HEK293 (cell line): ENCODE data around the gene AFF3.

Experiments used
- CTCF ChIA-PET: fragments of 350-600 bp; formaldehyde crosslinking; extraction: SDS; loops from one replicate; lab custom pipeline; 2021; ENCODE audit warnings: antibody characterized with exemption; lab: Yijun Ruan, JAX
- POLR2A ChIA-PET: fragments of 300-600 bp; formaldehyde crosslinking; extraction: SDS; loops from one replicate; lab custom pipeline; 2020; ENCODE audit warnings: antibody characterized with exemption, inconsistent platforms; lab: Yijun Ruan, JAX
- H3K27ac ChIP-seq: fragments of 200-500 bp; sonication (Bioruptor generic); 2 replicates; pipeline ENCODE4 v1.5.1; 2014; ENCODE audit warnings: low read depth, low read length, control low read depth, inconsistent platforms; ENCODE audit errors: extremely low read depth
- H3K36me3 ChIP-seq, 2 experiments: fragments of 200-500 bp in 1 of 2; sonication (Bioruptor generic) in 1 of 2; 1 replicate in 1 of 2; 2 replicates in 1 of 2; pipeline ENCODE4 v1.5.1; 2014 to 2017; ENCODE audit warnings: inconsistent platforms in 2 of 2, low read length in 2 of 2; ENCODE audit not compliant: control insufficient read depth in 2 of 2, insufficient read depth in 1 of 2
- H3K4me1 ChIP-seq: fragments of 200-500 bp; sonication (Bioruptor generic); 2 replicates; pipeline ENCODE4 v1.5.1; 2014; ENCODE audit warnings: mild to moderate bottlenecking, low read length, inconsistent platforms; ENCODE audit not compliant: control insufficient read depth, insufficient read depth
- H3K4me3 ChIP-seq: 2 replicates; pipeline ENCODE4 v1.5.1; 2011; ENCODE audit warnings: low read depth, mild to moderate bottlenecking, control low read depth, low read length, moderate library complexity
- H3K9me3 ChIP-seq: fragments of 200-500 bp; sonication (Bioruptor generic); 2 replicates; pipeline ENCODE4 v1.5.1; 2014; ENCODE audit warnings: low read depth, low read length, inconsistent platforms; ENCODE audit not compliant: control insufficient read depth, insufficient read depth
- IKZF3 ChIP-seq: fragments of 450-650 bp; IDR thresholded peaks from 2 replicates; pipeline ENCODE4 v1.5.0; 2018; ENCODE audit warnings: missing biosample characterization, mild to moderate bottlenecking, missing genetic modification characterization, moderate library complexity
- KLF1 ChIP-seq: fragments of 450-650 bp; formaldehyde crosslinking; IDR thresholded peaks from 2 replicates; pipeline ENCODE4 v1.5.1; 2016; ENCODE audit warnings: missing biosample characterization, missing genetic modification characterization
- KLF17 ChIP-seq: fragments of 450-650 bp; formaldehyde crosslinking; IDR thresholded peaks from 2 replicates; pipeline ENCODE4 v1.5.1; 2016; ENCODE audit warnings: missing biosample characterization, missing genetic modification characterization
- SCRT1 ChIP-seq: fragments of 450-650 bp; formaldehyde crosslinking; IDR thresholded peaks from 2 replicates; pipeline ENCODE4 v1.5.1; 2016; ENCODE audit warnings: missing biosample characterization, missing genetic modification characterization, borderline replicate concordance
- ZBTB20 ChIP-seq: fragments of 450-650 bp; formaldehyde crosslinking; IDR thresholded peaks from 2 replicates; pipeline ENCODE4 v1.5.1; 2016; ENCODE audit warnings: missing biosample characterization, missing genetic modification characterization
- ZBTB21 ChIP-seq: fragments of 450-650 bp; formaldehyde crosslinking; IDR thresholded peaks from 2 replicates; pipeline ENCODE4 v1.5.1; 2017; ENCODE audit warnings: missing biosample characterization, missing genetic modification characterization
- ZBTB7A ChIP-seq: fragments of 450-650 bp; formaldehyde crosslinking; IDR thresholded peaks from 2 replicates; pipeline ENCODE4 v1.5.1; 2016; ENCODE audit warnings: low read depth, missing biosample characterization, missing genetic modification characterization
- ZFHX2 ChIP-seq: fragments of 450-650 bp; formaldehyde crosslinking; conservative IDR thresholded peaks from 2 replicates; pipeline ENCODE4 v1.5.1; 2016; ENCODE audit warnings: missing biosample characterization, missing genetic modification characterization
- ZFP69B ChIP-seq: fragments of 450-650 bp; formaldehyde crosslinking; IDR thresholded peaks from 2 replicates; pipeline ENCODE4 v1.5.1; 2016; ENCODE audit warnings: missing biosample characterization, missing genetic modification characterization
- ZNF10 ChIP-seq: fragments of 450-650 bp; formaldehyde crosslinking; IDR thresholded peaks from 2 replicates; pipeline ENCODE4 v1.5.1; 2017; ENCODE audit warnings: missing biosample characterization, missing genetic modification characterization
- ZNF114 ChIP-seq: fragments of 450-650 bp; formaldehyde crosslinking; IDR thresholded peaks from 2 replicates; pipeline ENCODE4 v1.5.0; 2017; ENCODE audit warnings: missing biosample characterization, missing genetic modification characterization
- ZNF274 ChIP-seq, 2 experiments: fragments of 200-500 bp in 1 of 2; fragments of 450-650 bp in 1 of 2; sonication (Bioruptor generic) in 1 of 2; formaldehyde crosslinking in 1 of 2; IDR thresholded peaks; 2 replicates each; pipeline versions ENCODE4 v1.5.1 to v1.6.1; 2014 to 2016; ENCODE audit warnings: borderline replicate concordance in 1 of 2, inconsistent platforms in 1 of 2, low read length in 1 of 2, missing biosample characterization in 1 of 2, missing genetic modification characterization in 1 of 2
- ZNF391 ChIP-seq: fragments of 450-650 bp; formaldehyde crosslinking; IDR thresholded peaks from 2 replicates; pipeline ENCODE4 v1.5.1; 2016; ENCODE audit warnings: low read depth, missing biosample characterization, missing genetic modification characterization, borderline replicate concordance
- ZNF544 ChIP-seq: fragments of 450-650 bp; formaldehyde crosslinking; IDR thresholded peaks from 2 replicates; pipeline ENCODE4 v1.5.0; 2017; ENCODE audit warnings: missing biosample characterization, missing genetic modification characterization
- ZNF549 ChIP-seq: fragments of 450-650 bp; IDR thresholded peaks from 2 replicates; pipeline ENCODE4 v1.5.1; 2018; ENCODE audit warnings: missing biosample characterization, missing genetic modification characterization, mild to moderate bottlenecking, inconsistent platforms, moderate library complexity
- ZNF701 ChIP-seq: fragments of 450-650 bp; formaldehyde crosslinking; IDR thresholded peaks from 2 replicates; pipeline ENCODE4 v1.5.1; 2016; ENCODE audit warnings: missing biosample characterization, missing genetic modification characterization
- ZNF704 ChIP-seq: fragments of 450-650 bp; formaldehyde crosslinking; IDR thresholded peaks from 2 replicates; pipeline ENCODE4 v1.5.1; 2016; ENCODE audit warnings: missing biosample characterization, missing genetic modification characterization
- ZNF830 ChIP-seq: fragments of 450-650 bp; IDR thresholded peaks from 2 replicates; pipeline ENCODE4 v1.5.0; 2018; ENCODE audit warnings: missing biosample characterization, missing genetic modification characterization, low read depth, mild to moderate bottlenecking, moderate library complexity

Gene AFF3

GRCh38 chr2:99821572-99821971 lies 320.8 kb downstream of the AFF3 start:
- H3K4me3 ChIP-seq = no peak overlapping the region
- CTCF ChIA-PET = interaction anchor here (0.7 kb wide), 1 partner anchor 86 kb away, joined by 3 read pairs; no protein-coding TSS in a partner anchor
- TF ChIP-seq KLF1 (tag by site-specific recombination) = no peak
- TF ChIP-seq ZNF10 (tag by site-specific recombination) = no peak
- TF ChIP-seq ZNF114 = no peak
- TF ChIP-seq KLF17 (tag by site-specific recombination) = no peak
- TF ChIP-seq, all 188 proteins: peak for 0
- Histone ChIP-seq H3K36me3 (no peaks in the 10 kb centered on the region), H3K9me3 (no peaks in the 10 kb centered on the region), H3K4me1 (no peaks in the 10 kb centered on the region), H3K27ac (no peak overlapping the region)
- POLR2A ChIA-PET = no interaction called here

GRCh38 chr2:99821039-99821438 lies 321.4 kb downstream of the AFF3 start:
- TF ChIP-seq ZNF704 (tag by site-specific recombination) (no peak), ZNF701 (tag by site-specific recombination) (no peak), IKZF3 (tag by site-specific recombination) (no peak), ZNF544 (tag by site-specific recombination) (no peak), ZFP69B (tag by site-specific recombination) (no peak), ZNF549 (tag by site-specific recombination) (no peak), ZNF830 (no peak), ZFHX2 (tag by site-specific recombination) (no peak), ZBTB7A (tag by site-specific recombination) (no peak), ZNF391 (no peak), ZBTB20 (no peak)
- Histone ChIP-seq H3K9me3 (no peaks in the 10 kb centered on the region), H3K36me3 (no peaks in the 10 kb centered on the region), H3K4me3 (no peak overlapping the region), H3K27ac (no peak overlapping the region), H3K4me1 (no peaks in the 10 kb centered on the region)
- ChIA-PET CTCF (interaction anchor here (0.6 to 1.2 kb wide), 4 partner anchors 85 to 670 kb away, joined by 3 read pairs; no protein-coding TSS in a partner anchor), POLR2A (no interaction called here)

- H3K36me3 ChIP-seq = no peaks in the 10 kb centered on the region
- ChIA-PET POLR2A (no interaction called here), CTCF (interaction anchor here (0.6 to 2.3 kb wide), 11 partner anchors 21 to 440 kb away, joined by 3 to 15 read pairs (median 5); no protein-coding TSS in a partner anchor)
- TF ChIP-seq SCRT1 = no peak
- no peak for TF ChIP-seq ZNF274 (IDR thresholded peaks at IDR 0.05; ENCODE audit: low read length)
- no peak for TF ChIP-seq ZNF274 (tag by site-specific recombination; IDR thresholded peaks at IDR 0.05; ENCODE audit: borderline replicate concordance)
- no peaks in the 10 kb centered on the region for H3K9me3 ChIP-seq
- no peak overlapping the region for H3K27ac ChIP-seq
- H3K4me1 ChIP-seq = no peaks in the 10 kb centered on the region
- H3K4me3 ChIP-seq = no peak overlapping the region
These were observed 322.6 kb downstream of the AFF3 start for GRCh38 chr2:99819766-99820165.

- Histone ChIP-seq H3K27ac (no peak overlapping the region), H3K36me3 (no peaks in the 10 kb centered on the region), H3K9me3 (no peaks in the 10 kb centered on the region), H3K4me1 (no peaks in the 10 kb centered on the region), H3K4me3 (no peak overlapping the region)
- TF ChIP-seq ZBTB21 (tag by site-specific recombination) = no peak
- ChIA-PET POLR2A (no interaction called here), CTCF (interaction anchor here (0.6 to 2.3 kb wide), 14 partner anchors 63 to 441 kb away, joined by 3 to 15 read pairs (median 5); no protein-coding TSS in a partner anchor)
These were observed 323.5 kb downstream of the AFF3 start for GRCh38 chr2:99818842-99819241.
